Upper lobe of left lung (tissue), 6 donors: ENCODE data around the gene OSBPL10. TPM values are rescaled to one million over a fixed set of nuclear protein-coding genes. Genes with fewer than 3 reads are reported as not detected.

Experiments used
- total RNA-seq, 6 donors: library from RNA; depleted of rRNA in 4 of 6; stranded (reverse); fragments of >200 nt in 4 of 6; gene quantifications; one replicate each; pipeline versions ENCODE4 v1.1.0 to v1.2.1, GENCODE V29; 2016 to 2021
- donor health status: DM: no; HTN: no; CAD: no; lungs with moderate emphysema.
- donor health status: DM: no; HTN: yes; CAD: no; lungs with severe emphysema.

Gene OSBPL10
- total RNA-seq, 6 donors from 2014 or later = 13.6 to 73.9 (median 24.4) TPM

Other genes starting within 250 kb of the OSBPL10 start
- 1 to 10 TPM in 5 of 6 donors, not detected in 1; 1.0 to 2.6 (median 1.2) TPM for gene ZNF860, start 488 bp upstream of the OSBPL10 start, total RNA-seq
- gene GPD1L, start 125.4 kb upstream of the OSBPL10 start, total RNA-seq = 100 to 1,000 TPM in 4 of 6 donors, 10 to 100 TPM in 2; 50.8 to 221 (median 115) TPM